CD14-positive monocyte (primary cell): ENCODE results near the gene UVRAG. TPM values are rescaled to one million over a fixed set of nuclear protein-coding genes. Genes with fewer than 3 reads are reported as not detected.

Experiments used
- DNase-seq, 3 donors: peaks; one replicate each; pipeline ENCODE4 v3.0.0-alpha.2; 2011 to 2022
- H2AFZ ChIP-seq: 2 replicates; pipeline ENCODE4 v1.6.0; 2012; ENCODE audit warnings: mild to moderate bottlenecking, low read depth, low read length, inconsistent platforms; ENCODE audit not compliant: insufficient read depth, poor library complexity, severe bottlenecking
- H3K27ac ChIP-seq, 2 donors: 1 replicate in 1 of 2; 2 replicates in 1 of 2; pipeline ENCODE4 v1.5.1; 2012 to 2013; ENCODE audit warnings: low read length in 2 of 2, control low read depth in 1 of 2, inconsistent platforms in 1 of 2, low read depth in 1 of 2, mild to moderate bottlenecking in 1 of 2
- H3K27me3 ChIP-seq, 2 donors: one replicate each; pipeline versions ENCODE4 v1.6.0 to v1.6.1; 2011 to 2013; ENCODE audit warnings: low read length in 2 of 2; ENCODE audit not compliant: control insufficient read depth in 2 of 2, insufficient read depth in 2 of 2
- H3K36me3 ChIP-seq, 2 donors: replicated peaks in 1 of 2; 1 replicate in 1 of 2; 2 replicates in 1 of 2; pipeline versions ENCODE4 v1.5.1 to v1.6.1; 2012 to 2013; ENCODE audit warnings: low read length in 2 of 2, control low read depth in 1 of 2, inconsistent platforms in 1 of 2, mild to moderate bottlenecking in 1 of 2; ENCODE audit not compliant: insufficient read depth in 2 of 2, control insufficient read depth in 1 of 2
- H3K4me1 ChIP-seq, 2 donors: 1 replicate in 1 of 2; 2 replicates in 1 of 2; pipeline versions ENCODE4 v1.5.1 to v1.6.1; 2012 to 2013; ENCODE audit warnings: low read length in 2 of 2, control low read depth in 1 of 2, inconsistent platforms in 1 of 2, mild to moderate bottlenecking in 1 of 2, moderate library complexity in 1 of 2; ENCODE audit not compliant: insufficient read depth in 2 of 2, control insufficient read depth in 1 of 2
- H3K4me2 ChIP-seq: replicated peaks from 2 replicates; pipeline ENCODE3; 2012; ENCODE audit warnings: low read length, moderate library complexity, mild to moderate bottlenecking; ENCODE audit not compliant: poor library complexity, severe bottlenecking; ENCODE audit errors: extremely low read depth
- H3K4me3 ChIP-seq, 3 experiments: fragments of 200-600 bp in 1 of 3; sonication (generic) in 1 of 3; replicated peaks in 1 of 3; 1 replicate in 2 of 3; 2 replicates in 1 of 3; pipeline ENCODE4 v1.5.1; 2011 to 2013; ENCODE audit warnings: low read length in 3 of 3, mild to moderate bottlenecking in 3 of 3, control low read depth in 2 of 3, low read depth in 2 of 3, inconsistent platforms in 1 of 3, moderate library complexity in 1 of 3
- H3K79me2 ChIP-seq: 2 replicates; pipeline ENCODE4 v1.6.0; 2012; ENCODE audit warnings: mild to moderate bottlenecking, control low read depth, inconsistent platforms, low read length, moderate library complexity; ENCODE audit not compliant: insufficient read depth
- H3K9ac ChIP-seq: 2 replicates; pipeline ENCODE4 v1.6.0; 2017; ENCODE audit warnings: low read length, mild to moderate bottlenecking; ENCODE audit not compliant: insufficient read depth, poor library complexity, severe bottlenecking
- H3K9me3 ChIP-seq, 2 donors: replicated peaks in 1 of 2; 1 replicate in 1 of 2; 2 replicates in 1 of 2; pipeline versions ENCODE4 v1.5.1 to v1.6.1; 2012 to 2013; ENCODE audit warnings: low read length in 2 of 2, control low read depth in 1 of 2; ENCODE audit not compliant: control insufficient read depth in 1 of 2, insufficient read depth in 1 of 2
- H4K20me1 ChIP-seq: 2 replicates; pipeline ENCODE4 v1.6.0; 2012; ENCODE audit warnings: mild to moderate bottlenecking, low read length, control low read depth, moderate library complexity; ENCODE audit not compliant: insufficient read depth
- H3K27ac Mint-ChIP-seq, 7 donors: one replicate each; pipeline ENCODE4 v1.8.0; 2020; ENCODE audit warnings: mild to moderate bottlenecking in 7 of 7, mixed read lengths in 7 of 7, moderate library complexity in 6 of 7, inconsistent platforms in 2 of 7
- H3K27me3 Mint-ChIP-seq, 3 donors: one replicate each; pipeline ENCODE4 v1.8.0; 2021 to 2022; ENCODE audit warnings: low read depth in 3 of 3, mild to moderate bottlenecking in 3 of 3, mixed read lengths in 3 of 3, moderate library complexity in 3 of 3, inconsistent platforms in 1 of 3
- H3K36me3 Mint-ChIP-seq, 2 donors: one replicate each; pipeline ENCODE4 v1.8.0; 2020; ENCODE audit warnings: mixed read lengths in 2 of 2, inconsistent platforms in 1 of 2, mild to moderate bottlenecking in 1 of 2
- H3K4me1 Mint-ChIP-seq: one replicate; pipeline ENCODE4 v1.8.0; 2020; ENCODE audit warnings: mild to moderate bottlenecking, mixed read lengths
- H3K4me3 Mint-ChIP-seq, 2 donors: one replicate each; pipeline ENCODE4 v1.8.0; 2020; ENCODE audit warnings: mild to moderate bottlenecking in 2 of 2, mixed read lengths in 2 of 2, moderate library complexity in 1 of 2
- H3K9me3 Mint-ChIP-seq, 7 donors: one replicate each; pipeline ENCODE4 v1.8.0; 2020 to 2022; ENCODE audit warnings: mixed read lengths in 7 of 7, mild to moderate bottlenecking in 6 of 7, moderate library complexity in 6 of 7, inconsistent platforms in 2 of 7
- WGBS: methylation state at CpG from one replicate; pipeline ENCODE4 v1.1.5; 2013; ENCODE audit warnings: missing lambda C conversion rate; ENCODE audit not compliant: insufficient coverage; 5-methylcytosine and 5-hydroxymethylcytosine counted together
- intact Hi-C, 2 donors: fragments of 100-400 bp; cut with micrococcal nuclease; formaldehyde crosslinking; loops; one replicate each; pipeline versions ENCODE4 v1.15.0 to v1.15.1; 2023
- polyA plus RNA-seq, 3 donors: library from polyadenylated mRNA; depleted of rRNA in 1 of 3; unstranded in 2 of 3; stranded (reverse) in 1 of 3; fragments of 300-500 nt in 2 of 3; fragments of >200 nt in 1 of 3; fragmentation: Illumina TruSeq in 2 of 3; gene quantifications; 1 replicate in 2 of 3; 2 replicates in 1 of 3; pipeline ENCODE4 v1.2.3, GENCODE V29; 2012 to 2021
- TF ChIP-seq, protein P1 (sequence below): fragments of 200-600 bp; IDR thresholded peaks from one replicate; pipeline ENCODE4 v1.8.0; 2022; ENCODE audit warnings: antibody characterized with exemption, mild to moderate bottlenecking

Gene UVRAG
- polyA plus RNA-seq, 3 donors: 13.7 to 20.5 (median 20.0) TPM

- TF ChIP-seq, protein P1, sequence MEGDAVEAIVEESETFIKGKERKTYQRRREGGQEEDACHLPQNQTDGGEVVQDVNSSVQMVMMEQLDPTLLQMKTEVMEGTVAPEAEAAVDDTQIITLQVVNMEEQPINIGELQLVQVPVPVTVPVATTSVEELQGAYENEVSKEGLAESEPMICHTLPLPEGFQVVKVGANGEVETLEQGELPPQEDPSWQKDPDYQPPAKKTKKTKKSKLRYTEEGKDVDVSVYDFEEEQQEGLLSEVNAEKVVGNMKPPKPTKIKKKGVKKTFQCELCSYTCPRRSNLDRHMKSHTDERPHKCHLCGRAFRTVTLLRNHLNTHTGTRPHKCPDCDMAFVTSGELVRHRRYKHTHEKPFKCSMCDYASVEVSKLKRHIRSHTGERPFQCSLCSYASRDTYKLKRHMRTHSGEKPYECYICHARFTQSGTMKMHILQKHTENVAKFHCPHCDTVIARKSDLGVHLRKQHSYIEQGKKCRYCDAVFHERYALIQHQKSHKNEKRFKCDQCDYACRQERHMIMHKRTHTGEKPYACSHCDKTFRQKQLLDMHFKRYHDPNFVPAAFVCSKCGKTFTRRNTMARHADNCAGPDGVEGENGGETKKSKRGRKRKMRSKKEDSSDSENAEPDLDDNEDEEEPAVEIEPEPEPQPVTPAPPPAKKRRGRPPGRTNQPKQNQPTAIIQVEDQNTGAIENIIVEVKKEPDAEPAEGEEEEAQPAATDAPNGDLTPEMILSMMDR: no peak
- no peak for DNase-seq
- Mint-ChIP-seq H3K4me1 (no peaks in the 10 kb centered on the region), H3K36me3 (no peaks in the 10 kb centered on the region), H3K27me3 (peaks cover 0 to 3% (median 1%) of the 10 kb centered on the region in 3 donors), H3K27ac (no peak overlapping the region), H3K9me3 (no peaks in the 10 kb centered on the region), H3K4me3 (no peak overlapping the region)
- Histone ChIP-seq H3K4me1 (no peaks in the 10 kb centered on the region), H3K27me3 (no peaks in the 10 kb centered on the region), H3K4me3 (no peak overlapping the region), H3K9me3 (no peaks in the 10 kb centered on the region), H3K27ac (no peak overlapping the region), H3K36me3 (no peaks in the 10 kb centered on the region), H2AFZ (no peak overlapping the region), H3K79me2 (no peaks in the 10 kb centered on the region), H3K4me2 (no peak overlapping the region), H3K9ac (no peak overlapping the region), H4K20me1 (no peaks in the 10 kb centered on the region)
- intact Hi-C loops: no loop called here
- 94% methylated on average over 9 of the region's 9 CpGs for WGBS
Measured at GRCh38 chr11:76176463-76176862, 361.5 kb downstream of the UVRAG start.

GRCh38 chr11:76177250-76177686 is 362.3 kb downstream of the UVRAG start:
- Histone ChIP-seq H3K9me3 (no peaks in the 10 kb centered on the region), H3K4me2 (no peak overlapping the region), H2AFZ (no peak overlapping the region), H3K36me3 (no peaks in the 10 kb centered on the region), H3K27me3 (no peaks in the 10 kb centered on the region), H3K9ac (no peak overlapping the region), H3K4me3 (no peak overlapping the region), H3K27ac (no peak overlapping the region), H4K20me1 (no peaks in the 10 kb centered on the region), H3K4me1 (no peaks in the 10 kb centered on the region), H3K79me2 (no peaks in the 10 kb centered on the region)
- Mint-ChIP-seq H3K36me3 (no peaks in the 10 kb centered on the region), H3K27me3 (peaks cover 0 to 3% (median under 1%) of the 10 kb centered on the region in 3 donors), H3K9me3 (no peaks in the 10 kb centered on the region), H3K4me3 (no peak overlapping the region), H3K27ac (no peak overlapping the region), H3K4me1 (no peaks in the 10 kb centered on the region)
- 93% methylated on average over 6 of the region's 6 CpGs for WGBS
- TF ChIP-seq, protein P1: no peak
- no peak for DNase-seq
- intact Hi-C loops: no loop called here
